ENCODE measurements around the gene RALB.

RALB gene

GRCh38 chr2:120271711-120272379, 19.2 kb downstream of the RALB start:
- Histone ChIP-seq H3K9ac (ENCODE audit: low read length) (no peak overlapping the region), H3K4me2 (ENCODE audit: low read length, poor library complexity, severe bottlenecking) (no peak overlapping the region), H3K4me3 (ENCODE audit: insufficient read depth in 1 of 2, low read depth in 1 of 2, low read length in 2 of 2) (no peak overlapping the region), H3K79me1 (replicated peaks; ENCODE audit: low read length, poor library complexity, severe bottlenecking) (peaks cover 25% of the 10 kb centered on the region), H3K9me3 (ENCODE audit: control insufficient read depth, low read length) (no peaks in the 10 kb centered on the region), H2BK5ac (ENCODE audit: low read depth, low read length, poor library complexity, severe bottlenecking) (no peak overlapping the region), H3K36me3 (ENCODE audit: control insufficient read depth in 1 of 2, insufficient read depth in 2 of 2, low read depth in 1 of 2, low read length in 2 of 2) (peaks cover 4 to 7% of the 10 kb centered on the region in 2 experiments), H3K27me3 (ENCODE audit: control insufficient read depth in 1 of 2, insufficient read depth in 1 of 2, low read length in 2 of 2) (no peaks in the 10 kb centered on the region), H2AFZ (ENCODE audit: low read depth, low read length) (no peak overlapping the region), H3K4me1 (ENCODE audit: control insufficient read depth, insufficient read depth, low read depth, low read length) (peaks cover 2% of the 10 kb centered on the region), H3K27ac (ENCODE audit: low read length, poor library complexity, severe bottlenecking) (no peak overlapping the region), H2BK12ac (ENCODE audit: low read length in 2 of 2) (no peak overlapping the region), H3K4ac (ENCODE audit: low read depth in 1 of 2, low read length in 2 of 2) (no peak overlapping the region), H3K18ac (ENCODE audit: low read depth in 1 of 2, low read length in 2 of 2) (no peak overlapping the region), H2BK15ac (ENCODE audit: low read depth, poor library complexity, severe bottlenecking) (no peak overlapping the region), H4K91ac (ENCODE audit: low read length) (no peak overlapping the region), H2BK120ac (ENCODE audit: low read depth, low read length) (no peak overlapping the region), H4K8ac (ENCODE audit: low read length) (no peak overlapping the region), H2AK5ac (ENCODE audit: low read length, severe bottlenecking) (peak overlapping the region; percentile 55), H3K23ac (ENCODE audit: low read length in 2 of 2) (no peak overlapping the region), H3K14ac (ENCODE audit: low read length in 2 of 2) (no peak overlapping the region)
- DNase-seq = no peak
- whole genome bisulfite sequencing = 97% methylated on average over 1 of the region's 1 CpG

- peak overlapping the region; percentile 26 for H2AK5ac ChIP-seq (ENCODE audit: low read length, severe bottlenecking)
- H3K4me3 ChIP-seq (ENCODE audit: insufficient read depth in 1 of 2, low read depth in 1 of 2, low read length in 2 of 2) = no peak overlapping the region
- H3K4me1 ChIP-seq (ENCODE audit: control insufficient read depth, insufficient read depth, low read depth, low read length) = peaks cover 2% of the 10 kb centered on the region
- no peak overlapping the region for H3K18ac ChIP-seq (ENCODE audit: low read depth in 1 of 2, low read length in 2 of 2)
- no peak overlapping the region for H3K9ac ChIP-seq (ENCODE audit: low read length)
- no peak overlapping the region for H2AFZ ChIP-seq (ENCODE audit: low read depth, low read length)
- H3K27me3 ChIP-seq (ENCODE audit: control insufficient read depth in 1 of 2, insufficient read depth in 1 of 2, low read length in 2 of 2) = no peaks in the 10 kb centered on the region
- H2BK5ac ChIP-seq (ENCODE audit: low read depth, low read length, poor library complexity, severe bottlenecking) = no peak overlapping the region
- H4K8ac ChIP-seq (ENCODE audit: low read length) = no peak overlapping the region
- H2BK12ac ChIP-seq (ENCODE audit: low read length in 2 of 2) = no peak overlapping the region
- H3K23ac ChIP-seq (ENCODE audit: low read length in 2 of 2) = no peak overlapping the region
- H3K27ac ChIP-seq (ENCODE audit: low read length, poor library complexity, severe bottlenecking) = peak overlapping the region; percentile 18
- 78% methylated on average over 3 of the region's 4 CpGs for WGBS
- no peak overlapping the region for H2BK120ac ChIP-seq (ENCODE audit: low read depth, low read length)
- H2BK15ac ChIP-seq (ENCODE audit: low read depth, poor library complexity, severe bottlenecking) = no peak overlapping the region
- H4K91ac ChIP-seq (ENCODE audit: low read length) = no peak overlapping the region
- H3K9me3 ChIP-seq (ENCODE audit: control insufficient read depth, low read length) = no peaks in the 10 kb centered on the region
- no peak for DNase-seq
- H3K36me3 ChIP-seq (ENCODE audit: control insufficient read depth in 1 of 2, insufficient read depth in 2 of 2, low read depth in 1 of 2, low read length in 2 of 2) = peaks cover 4 to 7% of the 10 kb centered on the region in 2 experiments
- peaks cover 28% of the 10 kb centered on the region for H3K79me1 ChIP-seq (replicated peaks; ENCODE audit: low read length, poor library complexity, severe bottlenecking)
- H3K4ac ChIP-seq (ENCODE audit: low read depth in 1 of 2, low read length in 2 of 2) = no peak overlapping the region
- H3K4me2 ChIP-seq (ENCODE audit: low read length, poor library complexity, severe bottlenecking) = peak overlapping the region; percentile 29
- no peak overlapping the region for H3K14ac ChIP-seq (ENCODE audit: low read length in 2 of 2)
These were observed 20.3 kb downstream of the RALB start for GRCh38 chr2:120272763-120273481.

GRCh38 chr2:120275617-120276400, 23.2 kb downstream of the RALB start:
- no peak overlapping the region for H3K18ac ChIP-seq (ENCODE audit: low read depth in 1 of 2, low read length in 2 of 2)
- no peaks in the 10 kb centered on the region for H3K9me3 ChIP-seq (ENCODE audit: control insufficient read depth, low read length)
- H2AK5ac ChIP-seq (ENCODE audit: low read length, severe bottlenecking) = no peak overlapping the region
- no peak overlapping the region for H3K9ac ChIP-seq (ENCODE audit: low read length)
- no peak for DNase-seq
- H3K4ac ChIP-seq (ENCODE audit: low read depth in 1 of 2, low read length in 2 of 2) = no peak overlapping the region
- H4K91ac ChIP-seq (ENCODE audit: low read length) = no peak overlapping the region
- no peak overlapping the region for H3K14ac ChIP-seq (ENCODE audit: low read length in 2 of 2)
- H2BK5ac ChIP-seq (ENCODE audit: low read depth, low read length, poor library complexity, severe bottlenecking) = no peak overlapping the region
- H2BK15ac ChIP-seq (ENCODE audit: low read depth, poor library complexity, severe bottlenecking) = no peak overlapping the region
- WGBS = 91% methylated on average over 8 of the region's 8 CpGs
- no peak overlapping the region for H2BK120ac ChIP-seq (ENCODE audit: low read depth, low read length)
- H3K27ac ChIP-seq (ENCODE audit: low read length, poor library complexity, severe bottlenecking) = no peak overlapping the region
- H3K4me1 ChIP-seq (ENCODE audit: control insufficient read depth, insufficient read depth, low read depth, low read length) = peaks cover 3% of the 10 kb centered on the region
- H3K23ac ChIP-seq (ENCODE audit: low read length in 2 of 2) = no peak overlapping the region
- no peak overlapping the region for H2AFZ ChIP-seq (ENCODE audit: low read depth, low read length)
- no peaks in the 10 kb centered on the region for H3K27me3 ChIP-seq (ENCODE audit: control insufficient read depth in 1 of 2, insufficient read depth in 1 of 2, low read length in 2 of 2)
- no peak overlapping the region for H3K4me2 ChIP-seq (ENCODE audit: low read length, poor library complexity, severe bottlenecking)
- H4K8ac ChIP-seq (ENCODE audit: low read length) = no peak overlapping the region
- no peak overlapping the region for H2BK12ac ChIP-seq (ENCODE audit: low read length in 2 of 2)
- H3K4me3 ChIP-seq (ENCODE audit: insufficient read depth in 1 of 2, low read depth in 1 of 2, low read length in 2 of 2) = no peak overlapping the region
- H3K79me1 ChIP-seq (replicated peaks; ENCODE audit: low read length, poor library complexity, severe bottlenecking) = peaks cover 30% of the 10 kb centered on the region
- peaks cover 13 to 21% of the 10 kb centered on the region in 2 experiments for H3K36me3 ChIP-seq (ENCODE audit: control insufficient read depth in 1 of 2, insufficient read depth in 2 of 2, low read depth in 1 of 2, low read length in 2 of 2)

Measured in mesenchymal stem cell (in vitro differentiated cells and primary cell).